GM21528 (cell line): ENCODE results near the gene RIC8B.

Experiments used
- ATAC-seq: cut with Tn5 transposase; IDR thresholded peaks from one replicate; pipeline ENCODE4 v1.9.1; 2021; ENCODE audit warnings: mild to moderate bottlenecking, moderate library complexity; ENCODE audit not compliant: unreplicated experiment, low FRiP score

RIC8B gene

GRCh38 chr12:106863189-106863588 is 88.7 kb downstream of the RIC8B start:
- ATAC-seq: no peak

GRCh38 chr12:106865683-106866082 is 91.2 kb downstream of the RIC8B start:
- ATAC-seq: no peak

DNA sequence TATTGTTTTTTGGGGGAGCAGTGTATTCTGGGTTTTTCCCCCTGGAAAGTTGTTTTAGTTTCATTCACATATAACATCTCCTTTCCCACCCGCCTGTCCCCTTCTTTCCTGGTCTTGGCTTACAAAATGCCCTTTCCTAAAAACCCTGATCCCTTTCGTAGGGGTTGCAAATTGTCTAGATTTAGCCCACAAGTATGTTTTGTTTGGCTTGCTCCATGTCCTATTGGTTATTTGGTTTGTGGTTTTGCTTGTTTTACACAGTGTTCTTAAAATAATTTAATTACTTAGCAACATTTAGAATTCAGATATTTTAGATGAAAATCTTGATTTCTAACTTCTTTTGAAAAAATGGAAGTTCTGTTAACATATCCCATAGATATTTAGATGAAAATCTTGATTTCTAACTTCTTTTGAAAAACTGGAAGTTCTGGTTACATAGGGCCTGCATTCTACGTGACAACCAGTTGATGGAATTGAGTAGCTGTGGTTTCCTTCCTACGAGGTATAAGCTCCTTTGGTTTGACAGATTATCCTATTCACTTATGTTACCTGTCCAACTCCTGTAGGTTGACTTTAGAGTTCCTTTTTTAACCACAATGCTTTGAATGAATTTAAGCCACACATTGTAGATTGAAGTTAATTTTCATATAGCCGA is 92.1 kb downstream of the RIC8B start:
- ATAC-seq: no peak

- no peak for ATAC-seq
Observed at GRCh38 chr12:106867651-106868050, 93.2 kb downstream of the RIC8B start.

DNA sequence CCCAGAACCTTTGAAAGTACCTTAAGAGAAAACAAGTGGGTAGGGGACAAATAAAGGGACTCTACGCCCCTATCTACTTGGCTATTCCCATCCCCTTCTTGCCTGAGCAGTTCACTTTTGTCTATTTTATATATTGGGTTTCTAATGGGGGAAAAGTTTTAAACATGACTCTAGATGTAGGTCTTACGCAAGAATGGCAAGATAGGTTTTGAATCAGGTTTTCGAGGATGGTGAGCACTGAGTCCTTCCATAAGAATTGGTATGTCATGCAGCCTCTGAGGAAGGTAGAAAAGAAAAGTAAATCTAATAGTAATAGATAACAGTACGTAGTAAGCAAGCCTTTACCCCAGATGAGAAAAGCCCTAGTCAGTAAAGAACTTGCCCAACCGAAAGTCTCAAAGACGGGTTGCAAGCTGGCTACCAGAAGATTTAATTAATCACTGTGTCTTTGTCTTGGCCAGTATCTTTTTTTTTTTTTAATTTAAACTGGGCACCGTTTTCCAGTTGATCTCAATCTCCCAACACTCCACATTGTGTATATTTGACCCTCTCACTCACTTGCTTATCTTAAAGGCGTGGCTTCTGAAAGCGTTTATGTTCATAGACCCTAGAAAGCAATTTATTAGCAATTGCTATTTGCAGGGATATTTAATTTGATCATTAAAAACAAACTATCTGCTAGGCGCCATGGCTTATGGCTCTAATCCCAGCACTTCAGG is 94.7 kb downstream of the RIC8B start:
- ATAC-seq: no peak

GRCh38 chr12:106870116-106870515 is 95.6 kb downstream of the RIC8B start:
- no peak for ATAC-seq

DNA sequence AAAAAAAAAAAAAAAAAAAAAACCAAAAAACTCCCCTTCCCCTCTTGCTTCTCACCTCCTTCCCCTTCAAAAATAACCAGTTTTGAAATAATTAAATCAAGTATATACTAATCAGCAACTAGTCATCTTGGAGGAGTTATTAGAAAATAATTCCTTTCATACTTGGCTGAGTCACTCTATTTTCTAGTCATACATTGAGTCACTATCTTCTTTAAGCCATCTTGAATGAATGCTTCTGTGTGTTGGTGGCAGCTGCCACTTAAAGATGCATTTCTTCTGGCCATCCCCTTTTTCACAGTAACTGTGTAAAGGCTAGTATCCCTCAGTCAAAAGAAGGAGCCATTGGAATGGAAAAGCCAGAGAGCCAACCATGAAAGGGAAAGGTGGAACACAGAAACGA is 97.0 kb downstream of the RIC8B start:
- ATAC-seq: no peak

DNA sequence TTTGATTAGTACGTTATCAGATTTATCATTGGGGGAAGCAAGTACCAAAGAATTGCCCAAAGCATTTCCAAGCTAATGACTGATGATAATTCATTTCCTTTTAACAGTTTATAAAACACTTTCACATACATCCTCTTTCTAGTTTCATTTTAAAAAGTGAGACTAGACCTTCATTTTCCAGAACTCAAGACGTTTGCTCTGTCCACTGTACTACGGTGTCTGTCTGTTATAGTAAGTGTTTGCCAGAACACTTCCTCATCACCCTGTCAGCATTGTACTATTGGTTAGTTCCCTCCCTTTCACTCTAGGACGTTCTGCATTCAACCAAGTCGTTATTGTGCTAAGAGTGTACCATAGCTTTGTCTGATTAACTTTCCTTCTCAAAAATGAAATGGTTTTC is 99.5 kb downstream of the RIC8B start:
- no peak for ATAC-seq

DNA sequence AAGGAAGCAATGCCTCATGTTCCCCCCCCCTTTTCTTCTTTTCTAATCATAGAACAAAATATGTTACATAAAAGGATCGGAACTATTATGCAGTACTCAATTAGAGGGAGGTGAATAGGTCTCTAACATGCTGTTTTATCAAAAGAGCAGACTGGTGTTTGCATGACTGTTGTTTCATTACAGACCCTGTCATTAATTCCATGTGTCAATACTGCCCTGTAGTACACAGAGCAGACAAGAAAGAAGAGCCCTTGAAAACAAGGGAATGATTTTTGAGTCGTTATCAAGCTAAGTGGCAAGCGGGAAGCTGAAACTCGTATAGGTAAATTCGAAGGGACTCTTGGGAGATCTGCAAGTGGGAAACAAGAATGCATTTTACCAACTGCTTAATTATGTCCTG is 104.3 kb downstream of the RIC8B start:
- no peak for ATAC-seq

GRCh38 chr12:106879612-106880011 is 105.1 kb downstream of the RIC8B start:
- ATAC-seq: no peak

DNA sequence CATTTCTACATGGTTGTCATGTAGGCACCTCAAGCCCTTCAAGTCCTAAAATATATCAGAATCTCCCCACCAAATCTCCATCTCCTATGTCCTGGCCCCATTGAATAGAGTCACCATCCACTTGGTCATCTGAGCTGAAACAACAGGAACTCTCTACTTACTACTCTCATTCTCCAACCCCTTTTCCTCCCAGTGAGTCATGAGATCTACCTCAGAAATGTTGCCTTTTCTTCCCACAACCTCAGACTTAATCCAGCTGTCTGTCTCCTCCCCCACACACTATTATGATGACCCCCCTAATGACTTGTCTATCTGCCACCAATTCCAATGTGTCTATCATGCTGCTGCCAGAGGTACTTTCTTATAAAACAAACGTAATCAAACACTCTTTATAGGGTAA is 108.9 kb downstream of the RIC8B start:
- ATAC-seq: no peak

GRCh38 chr12:106885026-106885425 is 110.5 kb downstream of the RIC8B start:
- no peak for ATAC-seq

GRCh38 chr12:106885541-106886249 is 111.2 kb downstream of the RIC8B start:
- ATAC-seq: no peak

GRCh38 chr12:106886932-106887331 is 112.5 kb downstream of the RIC8B start:
- ATAC-seq: no peak

- no peak for ATAC-seq
Observed at GRCh38 chr12:106888348-106888970, 114.0 kb downstream of the RIC8B start.

DNA sequence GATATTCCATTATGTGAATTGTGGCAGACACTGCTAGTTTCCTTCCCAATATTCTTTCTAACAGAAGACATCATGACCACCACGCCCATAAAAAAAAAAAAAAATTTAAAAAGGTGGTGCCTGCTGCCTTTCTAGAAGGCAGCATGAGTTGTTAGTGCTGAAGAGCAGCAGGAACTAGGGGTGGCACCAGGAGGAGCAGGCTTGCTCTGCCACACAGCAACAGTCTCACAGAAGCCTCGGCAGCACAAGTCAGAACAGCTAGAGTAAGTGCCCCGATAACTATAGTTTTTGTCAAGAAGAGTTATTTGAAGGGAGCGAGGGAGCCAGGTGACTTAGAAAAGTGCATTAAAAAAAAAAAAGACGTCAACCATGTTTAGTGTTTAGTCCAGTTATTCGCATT is 114.8 kb downstream of the RIC8B start:
- no peak for ATAC-seq

- ATAC-seq: no peak
Observed at GRCh38 chr12:106889950-106890626, 115.6 kb downstream of the RIC8B start.

DNA sequence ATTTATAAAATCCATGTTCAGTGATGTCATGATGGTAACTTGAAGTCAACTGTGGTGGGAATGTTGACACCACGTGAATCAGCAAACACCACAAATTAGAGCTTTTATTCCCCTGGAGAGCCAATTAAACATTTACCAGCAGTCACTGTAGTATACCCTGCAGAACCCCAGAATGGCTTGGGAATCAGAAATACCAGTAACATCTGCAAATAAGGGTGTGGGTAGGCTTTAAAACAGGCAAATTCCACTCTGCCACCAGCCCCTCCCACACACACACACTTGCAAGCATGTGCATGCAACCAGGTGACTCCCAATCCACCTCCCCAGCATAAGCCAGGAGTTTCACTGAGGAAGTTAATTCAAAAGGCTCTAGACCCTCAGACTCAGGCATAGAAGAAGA is 117.6 kb downstream of the RIC8B start:
- ATAC-seq: no peak

- ATAC-seq: no peak
Observed at GRCh38 chr12:106893451-106893850, 119.0 kb downstream of the RIC8B start.

DNA sequence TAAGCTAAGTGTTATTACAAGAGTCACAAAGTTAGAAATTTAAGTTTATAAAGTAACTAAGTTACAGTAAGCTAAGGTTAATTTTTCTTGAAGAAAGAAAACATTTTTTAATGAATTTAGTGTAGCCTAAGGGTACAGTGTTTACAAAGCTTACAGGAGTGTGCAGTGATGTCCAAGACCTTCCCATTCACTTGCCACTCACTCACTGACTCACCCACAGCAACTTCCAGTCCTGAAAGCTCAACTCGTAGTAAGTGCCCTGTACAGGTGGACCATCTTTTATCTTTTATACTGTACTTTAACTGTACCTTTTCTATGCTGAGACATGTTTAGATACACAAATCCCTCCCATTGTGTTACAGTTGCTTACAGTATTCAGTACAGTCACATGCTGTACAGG is 120.3 kb downstream of the RIC8B start:
- ATAC-seq: no peak

DNA sequence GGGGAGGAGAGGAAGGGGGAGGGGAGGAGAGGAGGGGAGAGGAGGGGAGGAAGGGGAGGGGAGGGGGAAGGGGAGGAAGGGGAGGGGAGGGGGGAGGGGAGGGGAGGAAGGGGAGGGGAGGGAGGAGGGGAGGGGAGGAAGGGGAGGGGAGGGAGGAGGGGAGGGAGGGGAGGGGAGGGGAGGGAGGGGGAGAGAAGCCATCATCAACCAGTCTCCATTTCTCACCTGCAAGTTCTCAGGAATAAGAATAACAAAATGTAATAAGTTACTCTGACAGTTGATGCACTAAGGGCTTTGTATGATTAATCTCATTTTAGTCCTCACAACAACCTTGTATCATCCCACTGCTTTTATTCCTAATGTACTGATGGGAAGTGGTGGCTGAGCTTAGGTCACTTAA is 122.1 kb downstream of the RIC8B start:
- ATAC-seq: no peak
